RWPE1 (cell line): ENCODE results near the gene WIPF2.

Experiments used
- CTCF ChIA-PET: fragments of 350-600 bp; sonication (Branson Sonifier 250); formaldehyde crosslinking; extraction: SDS; loops from one replicate; lab custom pipeline; 2021; lab: Yijun Ruan, JAX
- POLR2A ChIA-PET: fragments of 400-600 bp; formaldehyde crosslinking; extraction: SDS; loops from one replicate; lab custom pipeline; 2020; ENCODE audit warnings: antibody characterized with exemption; ENCODE audit not compliant: low non-redundant PET; lab: Yijun Ruan, JAX
- DNase-seq: peaks from one replicate; pipeline ENCODE4 v3.0.0; 2012; ENCODE audit warnings: low spot score
- H3K27ac ChIP-seq: fragments of 450-650 bp; 2 replicates; pipeline ENCODE4 v1.5.1; 2017
- TF ChIP-seq, protein P1 (sequence below): fragments of 450-650 bp; conservative IDR thresholded peaks from 2 replicates; pipeline ENCODE4 v1.5.1; 2017; ENCODE audit warnings: low read depth, mild to moderate bottlenecking

Gene WIPF2

DNA sequence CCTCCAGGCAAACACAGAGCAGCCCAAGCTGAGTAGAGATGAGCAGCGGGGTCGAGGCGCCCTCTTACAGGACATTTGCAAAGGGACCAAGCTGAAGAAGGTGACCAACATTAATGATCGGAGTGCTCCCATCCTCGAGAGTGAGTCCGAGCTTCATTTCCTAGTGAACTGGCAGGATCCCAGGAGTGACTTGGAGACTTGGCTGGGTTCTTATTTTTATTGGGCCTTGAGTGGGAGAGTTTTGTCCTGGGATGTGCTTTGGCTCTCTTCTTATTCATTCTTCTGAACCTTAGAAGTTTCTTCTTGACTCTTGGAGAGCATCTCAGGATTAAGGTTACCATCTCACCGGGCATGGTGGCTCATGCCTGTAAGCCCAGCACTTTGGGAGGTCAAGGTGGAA is 41.4 kb downstream of the WIPF2 start:
- H3K27ac ChIP-seq: no peak overlapping the region
- no peak for DNase-seq
- ChIA-PET CTCF (no interaction called here), POLR2A (no interaction called here)
- TF ChIP-seq, protein P1, sequence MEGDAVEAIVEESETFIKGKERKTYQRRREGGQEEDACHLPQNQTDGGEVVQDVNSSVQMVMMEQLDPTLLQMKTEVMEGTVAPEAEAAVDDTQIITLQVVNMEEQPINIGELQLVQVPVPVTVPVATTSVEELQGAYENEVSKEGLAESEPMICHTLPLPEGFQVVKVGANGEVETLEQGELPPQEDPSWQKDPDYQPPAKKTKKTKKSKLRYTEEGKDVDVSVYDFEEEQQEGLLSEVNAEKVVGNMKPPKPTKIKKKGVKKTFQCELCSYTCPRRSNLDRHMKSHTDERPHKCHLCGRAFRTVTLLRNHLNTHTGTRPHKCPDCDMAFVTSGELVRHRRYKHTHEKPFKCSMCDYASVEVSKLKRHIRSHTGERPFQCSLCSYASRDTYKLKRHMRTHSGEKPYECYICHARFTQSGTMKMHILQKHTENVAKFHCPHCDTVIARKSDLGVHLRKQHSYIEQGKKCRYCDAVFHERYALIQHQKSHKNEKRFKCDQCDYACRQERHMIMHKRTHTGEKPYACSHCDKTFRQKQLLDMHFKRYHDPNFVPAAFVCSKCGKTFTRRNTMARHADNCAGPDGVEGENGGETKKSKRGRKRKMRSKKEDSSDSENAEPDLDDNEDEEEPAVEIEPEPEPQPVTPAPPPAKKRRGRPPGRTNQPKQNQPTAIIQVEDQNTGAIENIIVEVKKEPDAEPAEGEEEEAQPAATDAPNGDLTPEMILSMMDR: no peak

DNA sequence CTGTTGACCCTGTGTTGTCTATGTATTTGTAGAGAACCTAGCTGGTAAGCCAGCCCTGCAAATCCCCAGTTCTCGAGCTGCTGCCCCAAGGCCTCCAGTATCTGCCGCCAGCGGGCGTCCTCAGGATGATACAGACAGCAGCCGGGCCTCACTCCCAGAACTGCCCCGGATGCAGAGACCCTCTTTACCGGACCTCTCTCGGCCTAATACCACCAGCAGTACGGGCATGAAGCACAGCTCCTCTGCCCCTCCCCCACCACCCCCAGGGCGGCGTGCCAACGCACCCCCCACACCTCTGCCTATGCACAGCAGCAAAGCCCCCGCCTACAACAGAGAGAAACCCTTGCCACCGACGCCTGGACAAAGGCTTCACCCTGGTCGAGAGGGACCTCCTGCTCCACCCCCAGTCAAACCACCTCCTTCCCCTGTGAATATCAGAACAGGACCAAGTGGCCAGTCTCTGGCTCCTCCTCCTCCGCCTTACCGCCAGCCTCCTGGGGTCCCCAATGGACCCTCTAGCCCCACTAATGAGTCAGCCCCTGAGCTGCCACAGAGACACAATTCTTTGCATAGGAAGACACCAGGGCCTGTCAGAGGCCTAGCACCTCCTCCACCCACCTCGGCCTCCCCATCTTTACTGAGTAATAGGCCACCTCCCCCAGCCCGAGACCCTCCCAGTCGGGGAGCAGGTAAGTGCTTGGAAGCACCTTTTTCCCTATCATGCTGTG is 45.5 kb downstream of the WIPF2 start:
- CTCF ChIA-PET: interaction anchor here (1.1 kb wide), 1 partner anchor 28 kb away, joined by 3 read pairs; no protein-coding TSS in a partner anchor
- POLR2A ChIA-PET: no interaction called here
- TF ChIP-seq, protein P1: no peak
- DNase-seq: no peak
- H3K27ac ChIP-seq: no peak overlapping the region

DNA sequence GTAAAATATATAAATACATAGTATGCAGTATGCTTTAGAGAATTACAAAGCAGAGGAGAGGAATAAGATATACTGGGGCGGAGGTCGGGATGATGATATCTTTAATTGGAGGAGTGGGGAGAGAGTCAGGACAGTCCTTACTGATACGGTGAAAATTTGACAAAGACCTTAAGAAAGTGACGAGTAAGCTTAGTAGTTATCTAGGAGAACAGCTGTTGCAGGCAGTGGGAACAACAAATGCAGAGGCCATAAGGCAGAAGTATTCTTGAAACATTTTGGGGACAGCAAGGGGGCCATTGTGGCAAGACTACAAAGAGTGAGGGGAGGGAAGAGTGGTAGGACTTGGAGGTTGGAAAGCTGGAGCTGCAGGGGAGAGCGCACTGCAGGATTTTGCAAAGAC is 46.2 kb downstream of the WIPF2 start:
- no peak overlapping the region for H3K27ac ChIP-seq
- CTCF ChIA-PET: interaction anchor here (1.1 kb wide), 1 partner anchor 27 kb away, joined by 3 read pairs; no protein-coding TSS in a partner anchor
- no peak for DNase-seq
- TF ChIP-seq, protein P1: no peak
- POLR2A ChIA-PET: no interaction called here

DNA sequence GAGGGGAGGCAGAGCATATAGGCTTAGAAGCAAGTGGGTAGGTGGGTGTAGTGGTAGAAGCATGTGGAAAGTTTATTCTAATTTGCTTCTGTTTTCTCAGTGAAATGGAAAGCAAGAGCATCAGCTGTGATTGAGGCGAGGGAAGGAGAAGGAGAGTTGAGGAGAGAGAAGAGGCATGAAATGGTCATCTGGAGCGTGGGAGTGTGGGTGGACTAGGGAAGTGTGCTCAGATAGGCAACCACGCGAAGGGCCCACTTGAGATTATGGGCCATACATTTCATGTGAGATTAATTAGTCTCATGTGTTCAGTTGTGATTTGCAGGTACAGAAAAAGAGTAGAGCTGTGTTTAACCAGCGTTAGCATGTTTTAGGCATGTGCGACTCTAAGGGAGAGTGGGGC is 47.8 kb downstream of the WIPF2 start:
- ChIA-PET CTCF (no interaction called here), POLR2A (no interaction called here)
- H3K27ac ChIP-seq: no peak overlapping the region
- TF ChIP-seq, protein P1: no peak
- no peak for DNase-seq

DNA sequence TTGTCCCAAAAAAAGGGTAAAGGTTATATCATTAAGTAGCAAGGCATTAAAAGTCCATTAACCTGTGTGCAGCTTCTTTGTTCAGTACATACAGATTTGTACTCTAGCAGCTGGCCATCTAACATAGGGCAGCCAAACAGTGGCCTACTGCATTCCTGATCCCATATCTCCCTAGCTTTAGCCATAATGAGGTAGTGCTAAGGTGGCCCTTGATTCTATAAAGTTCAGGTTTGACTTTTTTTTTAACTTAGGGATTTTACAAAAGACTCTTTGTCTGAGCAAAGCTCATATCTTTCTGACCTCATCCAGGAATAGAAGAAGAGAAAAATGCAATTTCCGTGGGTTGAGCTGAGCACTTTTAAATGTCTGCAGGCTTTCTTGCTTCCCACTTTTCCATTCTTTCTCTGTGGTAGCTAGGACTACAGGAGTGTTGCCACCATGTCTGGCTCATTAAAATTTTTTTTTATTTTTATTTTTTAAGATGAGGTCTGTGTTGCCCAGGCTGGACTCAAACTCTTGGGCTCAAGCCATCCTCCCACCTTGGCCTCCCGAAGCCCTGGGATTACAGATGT is 49.1 kb downstream of the WIPF2 start:
- CTCF ChIA-PET: interaction anchor here (0.6 kb wide), 1 partner anchor 131 kb away, joined by 8 read pairs; no protein-coding TSS in a partner anchor
- TF ChIP-seq, protein P1: no peak
- no peak for DNase-seq
- POLR2A ChIA-PET: interaction anchor here (0.7 kb wide), 1 partner anchor 29 kb away, joined by 5 read pairs; no protein-coding TSS in a partner anchor
- 0 out of 2 replicates have a peak overlapping the region, but pooled peaks have one; percentile 4 for H3K27ac ChIP-seq

DNA sequence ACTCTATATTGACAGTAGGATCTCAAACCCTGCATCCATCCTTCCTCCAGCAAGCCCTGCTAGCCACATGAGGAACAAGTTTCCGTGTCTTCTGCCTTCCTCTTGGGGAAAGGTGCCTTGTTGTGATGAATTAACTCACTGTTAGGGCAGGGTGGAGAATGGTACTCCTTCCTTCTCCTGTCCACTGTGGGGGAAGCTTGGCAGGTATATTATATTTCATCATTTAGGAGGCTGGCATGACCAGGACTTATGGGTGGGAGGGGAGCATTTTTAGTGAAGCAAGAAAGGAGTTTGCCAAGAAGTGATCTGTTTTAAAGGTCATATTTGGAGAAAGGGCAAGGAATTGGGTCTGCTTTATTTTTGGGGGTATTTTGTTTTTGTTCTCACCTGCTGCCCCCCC is 59.3 kb downstream of the WIPF2 start:
- TF ChIP-seq, protein P1: no peak
- POLR2A ChIA-PET: no interaction called here
- H3K27ac ChIP-seq: no peak overlapping the region
- CTCF ChIA-PET: no interaction called here
- no peak for DNase-seq
